SH-SY5Y (cell line): Measurements from ENCODE around the gene EFCAB6.

ENCODE experiments used
- GATA2 ChIP-seq: IDR thresholded peaks from 2 replicates; pipeline ENCODE4 v1.6.1; 2011; ENCODE audit warnings: mild to moderate bottlenecking, low read depth, low read length
- GATA3 ChIP-seq: IDR thresholded peaks from 2 replicates; pipeline ENCODE4 v1.6.1; 2011; ENCODE audit warnings: low read depth, mild to moderate bottlenecking, low read length, moderate library complexity

EFCAB6 gene

GRCh38 chr22:43560651-43561050, 251.5 kb downstream of the EFCAB6 start:
- TF ChIP-seq GATA3: no peak
- TF ChIP-seq GATA2: no peak

- TF ChIP-seq GATA2: no peak
- no peak for TF ChIP-seq GATA3
These were observed 256.3 kb downstream of the EFCAB6 start for GRCh38 chr22:43555561-43556515.

GRCh38 chr22:43554694-43555365, 257.3 kb downstream of the EFCAB6 start:
- no peak for TF ChIP-seq GATA3
- no peak for TF ChIP-seq GATA2

- TF ChIP-seq GATA2 (no peak), GATA3 (no peak)
These were observed 257.9 kb downstream of the EFCAB6 start for GRCh38 chr22:43554259-43554636.

GRCh38 chr22:43553451-43554258, 258.4 kb downstream of the EFCAB6 start:
- TF ChIP-seq GATA2: no peak
- no peak for TF ChIP-seq GATA3

- TF ChIP-seq GATA2: no peak
- TF ChIP-seq GATA3: no peak
These were observed 261.4 kb downstream of the EFCAB6 start for GRCh38 chr22:43550672-43551071.

- no peak for TF ChIP-seq GATA2
- no peak for TF ChIP-seq GATA3
These were observed 262.0 kb downstream of the EFCAB6 start for GRCh38 chr22:43550024-43550620.

GRCh38 chr22:43546186-43546585, 265.9 kb downstream of the EFCAB6 start:
- TF ChIP-seq GATA2 (no peak), GATA3 (no peak)

GRCh38 chr22:43544289-43544673, 267.8 kb downstream of the EFCAB6 start:
- TF ChIP-seq GATA2: no peak

GRCh38 chr22:43543522-43544288, 268.4 kb downstream of the EFCAB6 start:
- no peak for TF ChIP-seq GATA2
- no peak for TF ChIP-seq GATA3

- no peak for TF ChIP-seq GATA2
- TF ChIP-seq GATA3: no peak
These were observed 269.2 kb downstream of the EFCAB6 start for GRCh38 chr22:43542681-43543521.
